ENCODE results near the gene ZCRB1.

Gene ZCRB1

DNA sequence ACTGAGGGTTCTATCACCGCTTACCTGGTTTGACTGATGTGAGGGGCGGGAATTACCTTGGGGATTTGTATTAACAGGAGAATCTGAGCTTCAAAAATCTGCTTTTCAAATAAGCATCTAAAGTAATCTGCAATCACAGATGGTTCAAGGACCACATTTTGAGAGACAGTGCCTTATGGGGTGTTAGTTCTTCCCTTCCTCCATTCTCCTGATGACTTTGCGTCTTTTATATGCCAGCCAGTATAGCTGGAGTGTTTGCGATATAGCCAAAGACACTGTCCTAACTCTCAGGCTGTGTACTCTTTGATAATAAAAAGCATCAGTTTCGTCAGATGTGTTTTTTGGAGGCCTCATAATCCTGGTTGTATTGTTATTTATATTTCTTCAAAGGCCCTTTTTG, 39.6 kb upstream of the ZCRB1 start:
- H4K20me1 ChIP-seq (ENCODE audit: insufficient read depth, low read length) = 0 out of 2 replicates have a peak, but pooled peaks cover 7% of the 10 kb centered on the region
- no peak overlapping the region for H3K27ac ChIP-seq (ENCODE audit: low read length)
- peaks cover 18% of the 10 kb centered on the region for H3K36me3 ChIP-seq (replicated peaks; ENCODE audit: low read depth, low read length)
- H3K9me3 ChIP-seq (ENCODE audit: insufficient read depth, low read length) = no peaks in the 10 kb centered on the region
- H3K9ac ChIP-seq (ENCODE audit: low read length) = no peak overlapping the region
- H3K4me2 ChIP-seq (ENCODE audit: low read length) = no peak overlapping the region
- no peak overlapping the region for H3K4me3 ChIP-seq (ENCODE audit: low read length)
- TF ChIP-seq CTCF (IDR thresholded peaks at IDR 0.05; ENCODE audit: low read depth, low read length) = no peak
- no peak for TF ChIP-seq EZH2phosphoT487 (IDR thresholded peaks at IDR 0.05; ENCODE audit: low read depth)
- no peak overlapping the region for H2AFZ ChIP-seq (ENCODE audit: low read depth, low read length)
- no peaks in the 10 kb centered on the region for H3K27me3 ChIP-seq (ENCODE audit: low read depth, low read length)
- H3K4me1 ChIP-seq (ENCODE audit: low read length) = peaks cover 14% of the 10 kb centered on the region
- peaks cover 21% of the 10 kb centered on the region for H3K79me2 ChIP-seq (ENCODE audit: low read length)

DNA sequence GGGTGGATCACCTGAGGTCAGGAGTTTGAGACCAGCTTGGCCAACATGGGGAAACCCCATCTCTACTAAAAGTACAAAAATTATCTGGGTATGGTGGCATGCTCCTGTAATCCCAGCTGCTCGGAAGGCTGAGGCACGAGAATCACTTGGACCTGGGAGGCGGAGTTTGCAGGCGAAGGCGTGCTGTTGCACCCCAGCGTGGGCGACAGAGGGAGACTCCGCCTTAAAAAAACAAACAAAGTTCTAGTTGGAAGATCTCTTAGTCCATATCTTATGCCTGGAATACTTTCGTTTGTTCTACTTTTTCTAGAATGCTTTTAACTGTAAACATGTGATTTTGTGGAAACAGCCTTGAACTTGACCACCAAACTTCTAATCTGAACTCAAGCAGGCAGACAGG, 38.8 kb upstream of the ZCRB1 start:
- Histone ChIP-seq H3K27ac (ENCODE audit: low read length) (no peak overlapping the region), H3K9me3 (ENCODE audit: insufficient read depth, low read length) (no peaks in the 10 kb centered on the region), H3K27me3 (ENCODE audit: low read depth, low read length) (no peaks in the 10 kb centered on the region), H4K20me1 (ENCODE audit: insufficient read depth, low read length) (0 out of 2 replicates have a peak, but pooled peaks cover 7% of the 10 kb centered on the region), H3K4me3 (ENCODE audit: low read length) (no peak overlapping the region), H3K4me1 (ENCODE audit: low read length) (peaks cover 22% of the 10 kb centered on the region), H2AFZ (ENCODE audit: low read depth, low read length) (no peak overlapping the region), H3K9ac (ENCODE audit: low read length) (no peak overlapping the region), H3K4me2 (ENCODE audit: low read length) (no peak overlapping the region), H3K36me3 (replicated peaks; ENCODE audit: low read depth, low read length) (peaks cover 18% of the 10 kb centered on the region), H3K79me2 (ENCODE audit: low read length) (peaks cover 27% of the 10 kb centered on the region)
- no peak for TF ChIP-seq CTCF (IDR thresholded peaks at IDR 0.05; ENCODE audit: low read depth, low read length)
- TF ChIP-seq EZH2phosphoT487 (IDR thresholded peaks at IDR 0.05; ENCODE audit: low read depth) = no peak

GRCh38 chr12:42362647-42363260, 36.9 kb upstream of the ZCRB1 start:
- peaks cover 32% of the 10 kb centered on the region for H3K79me2 ChIP-seq (ENCODE audit: low read length)
- no peaks in the 10 kb centered on the region for H3K9me3 ChIP-seq (ENCODE audit: insufficient read depth, low read length)
- peaks cover 26% of the 10 kb centered on the region for H3K36me3 ChIP-seq (replicated peaks; ENCODE audit: low read depth, low read length)
- no peak overlapping the region for H3K4me3 ChIP-seq (ENCODE audit: low read length)
- H4K20me1 ChIP-seq (ENCODE audit: insufficient read depth, low read length) = 0 out of 2 replicates have a peak, but pooled peaks cover 7% of the 10 kb centered on the region
- no peak overlapping the region for H2AFZ ChIP-seq (ENCODE audit: low read depth, low read length)
- no peaks in the 10 kb centered on the region for H3K27me3 ChIP-seq (ENCODE audit: low read depth, low read length)
- no peak overlapping the region for H3K27ac ChIP-seq (ENCODE audit: low read length)
- TF ChIP-seq EZH2phosphoT487 (IDR thresholded peaks at IDR 0.05; ENCODE audit: low read depth) (no peak), CTCF (IDR thresholded peaks at IDR 0.05; ENCODE audit: low read depth, low read length) (no peak)
- H3K9ac ChIP-seq (ENCODE audit: low read length) = no peak overlapping the region
- no peak overlapping the region for H3K4me2 ChIP-seq (ENCODE audit: low read length)
- peaks cover 24% of the 10 kb centered on the region for H3K4me1 ChIP-seq (ENCODE audit: low read length)

DNA sequence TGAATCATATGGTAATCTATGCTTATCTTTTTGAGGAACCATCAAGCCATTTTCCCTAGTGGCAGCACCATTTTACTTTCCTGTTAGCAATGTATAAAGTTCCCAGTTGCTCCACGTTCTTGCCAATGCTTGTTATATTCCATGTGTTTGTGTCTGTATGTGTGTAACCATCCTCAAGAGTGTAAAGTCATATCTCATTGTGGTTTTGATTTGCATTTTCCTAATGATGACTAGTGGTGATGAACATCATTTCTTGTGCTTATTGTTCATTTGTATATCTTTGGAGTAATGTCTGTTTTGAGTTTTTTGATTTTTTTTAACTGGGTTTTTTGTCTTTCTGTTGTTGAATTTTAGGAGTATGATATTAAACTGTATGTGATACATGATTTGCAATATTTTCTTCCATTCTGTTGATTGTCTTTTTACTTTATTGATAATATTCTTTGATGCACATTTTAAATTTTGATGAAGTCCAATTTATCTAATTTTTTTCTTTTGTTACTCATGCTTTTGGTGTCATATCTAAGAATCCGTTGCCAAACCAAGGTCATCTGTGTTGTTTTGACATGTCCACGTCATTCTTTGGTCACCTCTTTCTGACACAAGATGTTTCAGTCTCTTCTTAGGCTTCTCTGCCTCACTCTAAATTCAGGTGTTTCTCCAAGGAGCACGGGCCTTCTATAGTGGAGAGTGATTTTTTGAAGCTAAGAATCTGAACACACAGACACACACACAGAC, 36.2 kb upstream of the ZCRB1 start:
- Histone ChIP-seq H3K4me2 (ENCODE audit: low read length) (no peak overlapping the region), H3K79me2 (ENCODE audit: low read length) (peaks cover 32% of the 10 kb centered on the region), H3K27me3 (ENCODE audit: low read depth, low read length) (no peaks in the 10 kb centered on the region), H3K9me3 (ENCODE audit: insufficient read depth, low read length) (no peaks in the 10 kb centered on the region), H3K36me3 (replicated peaks; ENCODE audit: low read depth, low read length) (peaks cover 26% of the 10 kb centered on the region), H4K20me1 (ENCODE audit: insufficient read depth, low read length) (0 out of 2 replicates have a peak, but pooled peaks cover 7% of the 10 kb centered on the region), H3K9ac (ENCODE audit: low read length) (no peak overlapping the region), H3K27ac (ENCODE audit: low read length) (no peak overlapping the region), H3K4me1 (ENCODE audit: low read length) (peaks cover 24% of the 10 kb centered on the region), H3K4me3 (ENCODE audit: low read length) (no peak overlapping the region), H2AFZ (ENCODE audit: low read depth, low read length) (no peak overlapping the region)
- no peak for TF ChIP-seq CTCF (IDR thresholded peaks at IDR 0.05; ENCODE audit: low read depth, low read length)
- TF ChIP-seq EZH2phosphoT487 (IDR thresholded peaks at IDR 0.05; ENCODE audit: low read depth) = no peak

All from OCI-LY3 (cell line).